H9 (cell line): ENCODE measurements around the gene FGFR3. TPM values are rescaled to one million over a fixed set of nuclear protein-coding genes. Genes with fewer than 3 reads are reported as not detected.

Experiments
- DNase-seq: peaks from one replicate; pipeline ENCODE4 v3.0.0-alpha.2; 2017
- H2AFZ ChIP-seq: one replicate; pipeline ENCODE4 v1.6.1; 2013; ENCODE audit warnings: mild to moderate bottlenecking, low read length, control low read depth, moderate library complexity
- H2AK5ac ChIP-seq: 2 replicates; pipeline ENCODE4 v1.6.1; 2013; ENCODE audit warnings: low read length, control low read depth, mixed read lengths; ENCODE audit not compliant: insufficient read length
- H2BK120ac ChIP-seq: one replicate; pipeline ENCODE4 v1.6.1; 2013; ENCODE audit warnings: low read depth, mild to moderate bottlenecking, low read length, control low read depth, inconsistent platforms; ENCODE audit not compliant: poor library complexity, severe bottlenecking
- H2BK12ac ChIP-seq: 2 replicates; pipeline ENCODE4 v1.6.1; 2013; ENCODE audit warnings: low read length, control low read depth, mixed read lengths, low read depth; ENCODE audit not compliant: insufficient read length
- H2BK15ac ChIP-seq: 2 replicates; pipeline ENCODE4 v1.6.1; 2013; ENCODE audit warnings: low read depth, low read length, control low read depth
- H2BK20ac ChIP-seq: one replicate; pipeline ENCODE4 v1.6.1; 2013; ENCODE audit warnings: low read depth, mild to moderate bottlenecking, low read length, control low read depth, inconsistent platforms; ENCODE audit not compliant: poor library complexity, severe bottlenecking
- H2BK5ac ChIP-seq: 2 replicates; pipeline ENCODE4 v1.6.1; 2013; ENCODE audit warnings: low read length, control low read depth, mixed read lengths; ENCODE audit not compliant: insufficient read length
- H3K14ac ChIP-seq: 2 replicates; pipeline ENCODE4 v1.6.1; 2013; ENCODE audit warnings: low read length, control low read depth; ENCODE audit not compliant: insufficient read depth
- H3K18ac ChIP-seq: 2 replicates; pipeline ENCODE4 v1.6.1; 2013; ENCODE audit warnings: low read depth, mild to moderate bottlenecking, mixed read lengths, low read length, control low read depth; ENCODE audit not compliant: insufficient read length
- H3K23ac ChIP-seq: 2 replicates; pipeline ENCODE4 v1.6.1; 2013; ENCODE audit warnings: low read length, control low read depth, mixed read lengths, low read depth; ENCODE audit not compliant: insufficient read length
- H3K23me2 ChIP-seq: 2 replicates; pipeline ENCODE4 v1.6.1; 2013; ENCODE audit warnings: low read depth, mild to moderate bottlenecking, mixed read lengths, low read length, control low read depth; ENCODE audit not compliant: insufficient read length, poor library complexity, severe bottlenecking
- H3K27ac ChIP-seq: 2 replicates; pipeline ENCODE4 v1.5.1; 2013; ENCODE audit warnings: low read length, control low read depth, mixed read lengths, low read depth; ENCODE audit not compliant: insufficient read length
- H3K27me3 ChIP-seq: 2 replicates; pipeline ENCODE4 v1.6.1; 2013; ENCODE audit warnings: low read length, control low read depth, inconsistent platforms; ENCODE audit not compliant: insufficient read depth
- H3K4ac ChIP-seq: 2 replicates; pipeline ENCODE4 v1.6.1; 2013; ENCODE audit warnings: low read depth, mild to moderate bottlenecking, control low read depth, inconsistent platforms, low read length, moderate library complexity
- H3K4me1 ChIP-seq: 2 replicates; pipeline ENCODE4 v1.6.1; 2013; ENCODE audit warnings: low read length, control low read depth, inconsistent platforms; ENCODE audit not compliant: insufficient read depth
- H3K4me2 ChIP-seq: 2 replicates; pipeline ENCODE4 v1.6.1; 2013; ENCODE audit warnings: low read length, control low read depth, mixed read lengths; ENCODE audit not compliant: insufficient read length, insufficient read depth
- H3K56ac ChIP-seq: 2 replicates; pipeline ENCODE4 v1.6.1; 2013; ENCODE audit warnings: low read depth, mild to moderate bottlenecking, mixed read lengths, low read length, control low read depth; ENCODE audit not compliant: insufficient read length
- H3K79me1 ChIP-seq: 2 replicates; pipeline ENCODE4 v1.6.1; 2013; ENCODE audit warnings: low read depth, mild to moderate bottlenecking, moderate library complexity, low read length, control low read depth, inconsistent platforms; ENCODE audit not compliant: insufficient read depth, poor library complexity, severe bottlenecking
- H3K79me2 ChIP-seq: 2 replicates; pipeline ENCODE4 v1.6.1; 2013; ENCODE audit warnings: low read length, control low read depth, inconsistent platforms; ENCODE audit not compliant: insufficient read depth
- H3K9ac ChIP-seq: 2 replicates; pipeline ENCODE4 v1.6.1; 2013; ENCODE audit warnings: low read length, control low read depth, mixed read lengths; ENCODE audit not compliant: insufficient read length; ENCODE audit errors: extremely low read depth
- H3K9me3 ChIP-seq: one replicate; pipeline ENCODE4 v1.6.1; 2013; ENCODE audit warnings: low read depth, low read length, inconsistent platforms; ENCODE audit not compliant: control insufficient read depth
- H3T11ph ChIP-seq: one replicate; pipeline ENCODE4 v1.6.1; 2013; ENCODE audit warnings: mild to moderate bottlenecking, low read length, control low read depth, inconsistent platforms
- H4K20me1 ChIP-seq: one replicate; pipeline ENCODE4 v1.6.1; 2013; ENCODE audit not compliant: control insufficient read depth, insufficient read length, insufficient read depth
- H4K5ac ChIP-seq: 2 replicates; pipeline ENCODE4 v1.6.1; 2013; ENCODE audit warnings: low read depth, mild to moderate bottlenecking, mixed read lengths, low read length, control low read depth; ENCODE audit not compliant: insufficient read length
- H4K8ac ChIP-seq: replicated peaks from 2 replicates; pipeline ENCODE4 v1.6.1; 2013; ENCODE audit warnings: low read length, control low read depth, mixed read lengths, low read depth; ENCODE audit not compliant: insufficient read length
- H4K91ac ChIP-seq: 2 replicates; pipeline ENCODE4 v1.6.1; 2013; ENCODE audit warnings: low read depth, mild to moderate bottlenecking, moderate library complexity, mixed read lengths, low read length, control low read depth; ENCODE audit not compliant: insufficient read length
- H3K27ac Mint-ChIP-seq, 3 experiments: 2 replicates in 2 of 3; 3 replicates in 1 of 3; pipeline ENCODE4 v1.8.0; 2020 to 2021; ENCODE audit warnings: mixed read lengths in 3 of 3, mild to moderate bottlenecking in 1 of 3, moderate library complexity in 1 of 3
- H3K27me3 Mint-ChIP-seq: 2 replicates; pipeline ENCODE4 v1.8.0; 2021; ENCODE audit warnings: low read depth, mild to moderate bottlenecking, moderate library complexity, mixed read lengths
- H3K36me3 Mint-ChIP-seq, 3 experiments: 2 replicates in 2 of 3; 3 replicates in 1 of 3; pipeline ENCODE4 v1.8.0; 2020 to 2021; ENCODE audit warnings: low read depth in 3 of 3, mixed read lengths in 3 of 3; ENCODE audit not compliant: insufficient read depth in 1 of 3
- H3K4me1 Mint-ChIP-seq, 2 experiments: 2 replicates each; pipeline ENCODE4 v1.8.0; 2020; ENCODE audit warnings: mixed read lengths in 2 of 2
- H3K4me3 Mint-ChIP-seq, 2 experiments: 2 replicates in 1 of 2; 3 replicates in 1 of 2; pipeline ENCODE4 v1.8.0; 2020 to 2021; ENCODE audit warnings: mild to moderate bottlenecking in 2 of 2, mixed read lengths in 2 of 2, moderate library complexity in 1 of 2
- H3K9me3 Mint-ChIP-seq, 2 experiments: 2 replicates in 1 of 2; 3 replicates in 1 of 2; pipeline ENCODE4 v1.8.0; 2020; ENCODE audit warnings: mild to moderate bottlenecking in 2 of 2, mixed read lengths in 2 of 2, moderate library complexity in 1 of 2
- CTCF ChIP-seq: fragments of 200-600 bp; sonication (generic); conservative IDR thresholded peaks from 3 replicates; pipeline ENCODE4 v1.8.0; 2021; ENCODE audit warnings: antibody characterized with exemption, mild to moderate bottlenecking
- WGBS: extraction: QIAGEN DNeasy Blood & Tissue Kit; methylation state at CpG from one replicate; pipeline ENCODE4 v1.1.7; 2013; ENCODE audit warnings: missing lambda C conversion rate, low lambda C conversion rate, mixed read lengths; ENCODE audit not compliant: insufficient read length; ENCODE audit errors: extremely low coverage; 5-methylcytosine and 5-hydroxymethylcytosine counted together
- total RNA-seq: library from RNA; stranded (reverse); gene quantifications from 2 replicates; pipeline ENCODE4 v1.2.1, GENCODE V29; 2021

FGFR3 gene
- total RNA-seq, 1 experiment from 2014 or later, result 75.7 TPM

- H3K4me1 ChIP-seq, result no peaks in the 10 kb centered on the region
- peaks cover 2% of the 10 kb centered on the region; the same call in 1 of the 2 replicates for H3K27me3 ChIP-seq
- no peaks in the 10 kb centered on the region for H4K20me1 ChIP-seq
- H3K56ac ChIP-seq, result no peak overlapping the region
- no peak overlapping the region for H2BK20ac ChIP-seq
- Mint-ChIP-seq H3K27ac (no peak overlapping the region), H3K4me1 (peaks cover 13 to 19% of the 10 kb centered on the region in 2 experiments), H3K4me3 (no peak overlapping the region), H3K36me3 (no peaks in the 10 kb centered on the region), H3K9me3 (no peaks in the 10 kb centered on the region), H3K27me3 (peaks cover 32% of the 10 kb centered on the region)
- H2BK120ac ChIP-seq, result no peak overlapping the region
- no peak overlapping the region for H3K14ac ChIP-seq
- no peaks in the 10 kb centered on the region for H3K9me3 ChIP-seq
- WGBS, result no CpG with 5 or more reads among the region's 13 CpGs
- H3K79me2 ChIP-seq, result no peaks in the 10 kb centered on the region
- no peak overlapping the region for H3K18ac ChIP-seq
- no peak overlapping the region for H3K4me2 ChIP-seq
- H3K23ac ChIP-seq, result no peak overlapping the region
- H3K9ac ChIP-seq, result no peak overlapping the region
- no peak overlapping the region for H3K27ac ChIP-seq
- no peaks in the 10 kb centered on the region for H3K23me2 ChIP-seq
- no peak overlapping the region for H2BK15ac ChIP-seq
- no peak overlapping the region for H4K8ac ChIP-seq
- H2BK12ac ChIP-seq, result no peak overlapping the region
- no peak overlapping the region for H2BK5ac ChIP-seq
- no peak overlapping the region for H3T11ph ChIP-seq
- no peak overlapping the region for H2AFZ ChIP-seq
- H3K4ac ChIP-seq, result no peak overlapping the region
- no peak for TF ChIP-seq CTCF
- H4K5ac ChIP-seq, result no peak overlapping the region
- no peak overlapping the region for H2AK5ac ChIP-seq
- H3K79me1 ChIP-seq, result no peaks in the 10 kb centered on the region
- DNase-seq, result no peak
- H4K91ac ChIP-seq, result no peak overlapping the region
Observed at GRCh38 chr4:1788254-1788973, 4.7 kb upstream of the FGFR3 start.
